Bone marrow (tissue), 2 donors: Measurements from ENCODE around the gene ARHGAP15.

Source experiments
- DNase-seq, 2 donors: peaks; one replicate each; lab custom pipeline; 2025; lab: John Stamatoyannopoulos, UW

ARHGAP15 gene

DNA sequence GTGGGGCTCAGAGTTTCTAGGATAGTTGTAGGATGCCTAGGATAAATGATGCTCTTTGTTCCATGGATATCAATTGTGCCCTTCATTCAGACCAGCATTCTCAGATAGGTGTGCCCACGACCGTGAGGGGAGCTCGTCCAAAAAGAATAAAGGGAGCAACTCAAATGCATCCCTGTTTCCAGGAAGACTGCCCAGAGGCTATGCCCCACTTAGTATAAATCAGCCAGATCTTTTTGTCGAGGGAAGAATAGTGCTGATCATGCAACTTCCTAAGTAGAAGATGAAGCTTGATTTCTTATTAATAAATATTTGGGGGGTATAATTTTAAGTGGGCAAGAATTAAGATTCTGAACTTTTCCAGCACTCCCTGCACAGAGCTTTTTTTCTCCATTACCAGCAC is 450.2 kb downstream of the ARHGAP15 start:
- no peak for DNase-seq

DNA sequence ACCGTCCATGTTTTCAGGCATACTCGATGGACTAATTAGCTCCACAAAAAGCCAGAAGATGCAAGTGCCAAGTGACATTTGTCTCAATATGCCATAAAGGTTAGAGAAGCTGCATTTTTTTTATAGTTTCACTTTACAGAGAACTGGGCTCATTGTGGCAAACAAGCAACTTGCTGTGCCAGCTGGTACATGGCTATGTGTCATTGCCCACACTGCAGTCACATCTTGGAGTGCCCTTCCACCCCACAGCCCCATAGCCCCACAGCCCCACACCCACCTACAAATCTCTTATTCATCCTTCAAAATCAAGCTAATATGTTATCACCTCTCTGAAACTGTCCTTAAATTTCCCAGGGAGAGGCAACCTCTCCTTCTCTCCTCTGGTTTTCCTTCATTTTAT is 451.9 kb downstream of the ARHGAP15 start:
- DNase-seq = no peak

DNA sequence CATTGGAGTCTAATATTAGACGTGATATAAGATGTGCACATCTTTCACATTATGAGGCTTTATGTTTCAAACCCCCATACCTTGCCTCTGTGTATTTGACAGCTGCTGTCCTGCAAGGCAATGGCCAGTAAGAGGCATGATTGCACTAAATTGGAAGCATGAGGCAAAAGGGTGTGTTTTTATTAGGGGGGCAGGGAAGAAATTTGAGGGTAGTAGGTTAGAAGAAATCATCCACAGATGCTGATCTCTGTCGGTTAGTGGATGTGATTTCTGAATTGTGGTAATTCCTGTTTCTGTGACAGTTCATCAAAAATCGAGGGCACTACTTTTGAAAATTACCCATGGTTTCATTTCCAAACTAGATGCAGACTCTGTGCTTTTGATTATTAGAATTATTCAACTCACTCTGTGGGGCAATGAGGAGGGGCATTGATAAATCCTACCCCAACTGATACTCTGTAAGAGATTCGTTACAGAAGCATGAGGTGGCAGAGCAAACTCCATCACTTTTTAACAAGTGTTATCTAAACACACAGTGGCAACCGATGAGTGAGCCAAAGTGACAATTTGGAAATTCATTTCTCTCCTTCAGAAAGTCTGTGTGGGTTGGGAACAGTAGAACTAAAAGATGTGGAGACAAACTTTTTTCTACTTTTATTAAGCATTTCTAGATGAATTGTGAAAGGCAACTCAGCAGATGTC is 453.0 kb downstream of the ARHGAP15 start:
- no peak for DNase-seq

DNA sequence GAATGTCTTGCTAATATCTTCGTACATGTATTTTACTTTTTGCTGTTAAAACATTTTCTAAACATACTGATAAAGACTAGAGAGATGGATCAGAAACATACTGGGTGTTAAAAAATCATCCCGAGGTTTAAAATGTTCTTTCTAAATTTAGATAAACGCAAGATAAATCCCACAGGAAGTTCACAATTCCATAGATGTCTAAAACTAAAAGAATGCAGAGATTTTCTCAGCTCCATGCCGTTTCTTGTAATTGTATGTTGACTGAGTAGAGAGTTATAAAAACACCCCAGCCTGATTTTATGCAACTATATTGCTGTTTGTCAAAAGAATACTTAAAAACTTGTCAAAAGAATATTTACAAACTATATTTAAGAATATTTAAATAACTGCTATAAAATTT is 455.7 kb downstream of the ARHGAP15 start:
- DNase-seq = no peak

DNA sequence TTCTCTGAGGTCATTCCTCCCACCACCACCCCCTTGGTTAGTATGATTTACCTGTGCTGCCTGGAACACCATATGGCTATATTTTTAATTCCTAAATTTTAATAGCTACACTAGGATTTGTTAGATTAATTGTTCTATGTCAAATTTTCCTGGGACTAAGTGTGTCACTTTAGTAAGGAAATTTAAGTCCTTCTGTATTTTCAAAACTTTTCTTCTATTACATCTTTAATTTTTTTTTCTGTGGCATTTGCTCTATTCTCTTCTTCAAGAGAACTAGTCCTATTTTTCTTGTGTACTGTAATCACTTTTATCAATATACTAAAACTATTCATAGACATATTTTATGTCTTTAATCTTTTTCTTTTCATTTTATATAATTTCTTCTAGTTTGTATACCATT is 456.9 kb downstream of the ARHGAP15 start:
- DNase-seq = no peak

DNA sequence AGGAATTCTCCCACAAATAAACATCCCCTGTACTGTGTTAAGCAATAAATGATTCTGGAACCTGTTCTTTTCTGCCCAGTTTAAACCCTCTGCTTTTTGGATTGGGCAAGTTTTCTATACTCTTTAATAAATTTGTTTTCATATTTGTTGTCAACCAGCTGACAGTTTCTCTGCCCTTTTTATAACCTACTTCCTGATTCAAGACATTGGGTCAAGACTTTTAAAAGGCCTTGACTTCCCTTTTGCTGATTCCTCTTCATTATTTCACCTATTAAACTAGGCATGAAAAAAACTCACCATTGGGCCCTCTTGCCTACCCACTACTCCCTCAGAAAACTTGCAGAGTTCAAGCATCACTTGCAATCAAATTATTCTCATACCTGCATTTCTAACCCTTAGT is 459.5 kb downstream of the ARHGAP15 start:
- DNase-seq = no peak

DNA sequence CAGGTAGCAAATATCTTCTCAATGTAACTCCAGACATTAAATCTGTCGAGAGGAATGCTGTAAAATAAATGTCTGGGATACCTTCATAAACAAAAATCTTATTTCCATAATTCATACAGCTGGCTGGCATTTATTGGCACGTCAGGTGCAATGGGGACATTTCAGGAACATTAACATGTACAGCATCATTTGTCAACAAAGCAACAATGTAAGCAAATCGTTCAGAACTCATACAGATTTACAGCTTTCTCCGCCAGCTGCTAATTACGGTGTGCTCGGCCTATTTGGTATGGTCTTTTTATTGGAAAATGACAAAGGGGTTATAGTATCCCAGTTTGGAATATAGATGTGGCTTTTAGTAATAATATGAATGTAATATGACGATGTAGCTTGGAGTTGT is 464.9 kb downstream of the ARHGAP15 start:
- DNase-seq = no peak

DNA sequence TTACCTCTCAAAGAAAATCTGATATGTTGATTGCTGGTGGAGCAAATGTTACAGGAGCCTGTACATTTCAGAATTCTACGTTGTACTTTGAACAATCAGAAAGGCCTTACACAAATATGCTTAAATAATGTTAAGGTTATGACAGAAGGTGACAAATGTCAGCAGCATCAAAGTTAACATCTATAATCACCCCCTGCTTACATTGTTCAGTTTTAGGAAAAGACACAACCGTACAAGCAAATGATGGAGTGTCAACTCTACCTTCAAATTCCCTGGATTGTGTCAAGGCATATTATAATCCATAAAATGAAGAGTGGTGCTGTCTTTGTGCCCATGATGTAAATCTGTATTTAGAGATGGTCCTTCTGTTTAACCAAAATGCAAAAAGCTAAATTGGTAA is 465.5 kb downstream of the ARHGAP15 start:
- DNase-seq = no peak

DNA sequence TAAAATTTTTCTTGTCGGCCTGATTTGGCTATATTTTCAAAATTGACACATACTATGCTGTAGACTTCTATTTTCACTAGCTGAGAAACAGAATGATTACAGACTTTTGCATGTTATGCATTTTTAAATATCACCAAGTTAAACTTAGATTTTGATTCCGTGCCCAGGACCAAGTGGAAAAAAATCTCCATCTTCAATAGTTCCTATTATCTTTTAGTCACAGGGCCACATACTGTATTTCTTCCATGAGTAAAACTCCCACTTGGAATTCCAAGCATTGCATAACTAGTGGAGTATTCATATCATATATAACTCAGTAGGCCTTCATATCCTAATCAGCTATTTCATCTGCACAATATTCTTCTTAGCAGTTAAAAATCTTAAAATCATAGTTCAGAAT is 470.9 kb downstream of the ARHGAP15 start:
- DNase-seq = no peak

DNA sequence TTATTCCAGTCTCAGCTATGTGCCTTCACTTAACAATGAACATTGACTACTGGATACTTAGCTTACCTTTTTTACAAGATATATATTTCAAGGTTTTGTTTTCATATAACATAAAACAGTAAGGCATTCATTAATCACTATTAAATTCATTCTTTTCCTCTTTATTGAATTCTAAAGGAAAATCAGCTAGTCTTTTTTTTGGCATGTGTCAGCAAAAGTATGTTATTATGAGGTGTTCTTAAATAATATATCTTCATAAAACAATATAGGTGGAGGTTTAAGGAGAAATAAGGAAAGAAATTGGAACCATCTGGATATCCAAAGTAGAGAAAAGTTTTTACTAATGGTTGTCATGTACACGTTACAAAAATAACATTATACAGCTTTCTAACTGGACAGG is 472.6 kb downstream of the ARHGAP15 start:
- DNase-seq = no peak

DNA sequence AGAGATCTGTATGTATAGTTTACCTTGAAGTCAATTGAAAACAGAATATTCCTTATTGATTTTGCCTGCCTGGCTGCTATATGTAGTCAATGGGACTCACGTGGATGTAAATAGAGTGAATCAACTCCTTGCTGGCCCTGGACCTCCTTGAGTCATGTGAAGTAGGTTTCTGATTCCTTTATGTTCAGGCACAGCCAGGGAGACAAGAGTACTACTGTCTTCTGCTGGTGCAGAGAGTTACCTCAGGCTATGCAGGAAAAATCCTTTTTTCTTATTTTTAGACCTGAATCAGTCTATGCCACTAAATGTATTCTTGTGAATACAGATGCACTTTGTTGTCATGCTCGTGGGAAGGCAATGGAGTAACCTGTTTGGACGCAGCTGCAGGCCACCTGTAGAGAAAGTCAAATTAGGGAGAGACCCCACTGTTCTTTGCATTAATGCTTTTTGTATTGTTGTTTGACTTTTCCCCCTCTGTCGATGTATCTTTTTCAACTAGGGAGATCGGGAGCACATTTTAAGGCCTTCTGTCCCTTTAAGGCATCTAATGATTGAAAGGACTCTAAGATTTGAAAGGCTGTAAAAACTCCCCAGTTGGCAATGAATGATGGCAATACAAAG is 473.9 kb downstream of the ARHGAP15 start:
- no peak for DNase-seq

DNA sequence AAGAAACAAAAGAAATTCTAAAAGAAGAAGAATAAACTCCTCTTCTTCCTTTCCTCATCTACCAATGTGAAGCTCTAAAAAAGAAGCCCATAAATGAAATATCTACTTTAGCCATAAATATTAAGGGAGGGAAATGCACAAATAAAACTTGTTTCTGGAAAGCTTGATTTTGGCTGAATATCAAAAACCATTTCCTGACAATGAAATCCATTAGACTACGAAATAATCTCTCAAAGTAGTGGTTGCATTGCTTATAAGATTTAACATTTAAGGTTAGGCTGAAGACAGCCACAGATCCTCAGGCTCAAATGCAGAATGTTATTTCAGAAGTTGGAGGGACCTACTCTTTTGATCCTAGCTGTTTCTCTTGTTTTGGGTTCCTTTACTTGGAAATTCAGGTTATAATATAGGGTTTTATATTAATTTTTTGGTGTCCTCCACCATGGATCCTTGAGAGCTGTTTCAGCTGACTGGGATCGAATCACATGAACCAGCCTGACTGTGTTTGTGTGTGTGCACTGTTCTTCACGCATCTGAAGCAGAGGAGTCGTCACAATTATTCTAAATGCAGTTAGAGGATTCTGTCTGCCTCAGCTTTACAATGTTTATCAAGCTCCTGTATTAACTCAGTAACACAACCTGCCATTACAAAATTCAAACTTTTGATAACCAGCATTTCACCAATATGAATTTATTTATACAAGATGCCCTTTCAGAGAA is 474.8 kb downstream of the ARHGAP15 start:
- no peak for DNase-seq

DNA sequence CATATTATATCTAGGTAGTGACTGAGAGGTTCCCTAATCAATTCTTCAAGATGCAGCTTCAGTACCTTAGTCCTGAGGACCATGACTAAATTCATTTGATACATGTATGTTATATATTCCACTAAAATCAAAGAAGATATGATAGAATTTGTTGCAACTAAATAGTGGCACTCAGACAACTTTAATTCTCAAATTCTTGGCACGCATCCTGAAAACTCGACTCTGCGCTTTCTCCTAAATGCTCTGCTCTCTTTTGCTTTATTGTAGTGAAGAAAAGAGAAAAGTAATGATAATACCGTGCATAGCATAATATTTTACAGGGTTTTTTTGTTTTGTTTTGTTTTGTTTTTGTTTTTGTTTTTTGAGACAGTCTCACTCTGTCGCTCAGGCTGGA is 475.3 kb downstream of the ARHGAP15 start:
- no peak for DNase-seq

DNA sequence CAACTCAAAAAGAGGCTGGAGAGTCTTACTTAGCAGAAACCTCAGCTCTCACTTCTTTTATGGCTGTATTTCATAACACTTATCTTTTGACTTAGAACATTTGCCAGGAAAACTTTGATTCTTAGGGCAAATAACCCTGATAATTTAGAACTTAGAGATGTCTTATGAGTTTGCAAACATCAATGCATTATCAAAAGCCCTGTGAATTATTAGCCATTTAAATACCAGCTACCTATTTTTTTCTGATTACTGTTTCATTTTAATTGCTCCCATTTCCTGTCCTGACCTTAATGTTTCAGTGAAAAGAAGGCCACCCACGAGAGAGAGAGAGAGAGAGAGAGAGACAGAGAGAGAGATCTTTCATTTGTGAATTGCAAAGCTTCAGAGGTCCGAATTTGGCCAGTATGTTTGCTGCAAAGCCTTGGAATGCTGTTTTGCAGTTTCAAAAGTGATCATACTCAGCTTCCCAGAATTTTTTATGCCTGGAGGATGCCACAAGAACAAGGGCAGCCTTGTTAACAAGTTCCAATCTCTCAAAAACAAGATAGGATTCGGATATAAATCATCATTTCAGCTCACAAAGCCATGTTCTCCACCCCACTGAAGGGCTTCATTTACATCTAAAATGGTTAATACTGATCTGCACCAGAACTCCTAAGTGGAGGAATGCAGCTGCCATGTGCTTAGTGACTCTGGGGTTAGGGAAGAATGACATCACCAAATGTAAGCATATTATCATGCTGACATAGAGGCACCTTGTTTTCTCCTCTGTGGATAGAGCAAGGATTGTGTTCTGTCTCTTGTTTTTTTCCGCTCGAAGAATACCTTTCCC is 478.2 kb downstream of the ARHGAP15 start:
- no peak for DNase-seq

DNA sequence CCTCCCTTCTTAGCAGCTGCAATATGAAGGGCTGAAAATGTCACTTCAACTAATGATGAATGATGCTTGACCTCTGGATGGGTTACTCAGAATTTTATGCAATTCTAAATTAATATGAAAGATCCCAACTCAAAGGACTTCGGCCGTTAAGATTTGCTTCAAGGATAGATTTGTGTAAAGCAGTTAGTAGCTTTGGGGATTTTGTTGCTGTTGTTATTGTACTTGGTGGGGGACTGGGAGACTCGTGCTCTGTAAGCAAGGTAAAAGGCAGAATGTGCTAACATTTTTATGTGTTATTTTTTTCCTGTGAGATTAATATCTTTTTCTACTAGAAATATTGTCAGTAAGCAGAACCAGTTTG is 478.8 kb downstream of the ARHGAP15 start:
- DNase-seq = no peak

DNA sequence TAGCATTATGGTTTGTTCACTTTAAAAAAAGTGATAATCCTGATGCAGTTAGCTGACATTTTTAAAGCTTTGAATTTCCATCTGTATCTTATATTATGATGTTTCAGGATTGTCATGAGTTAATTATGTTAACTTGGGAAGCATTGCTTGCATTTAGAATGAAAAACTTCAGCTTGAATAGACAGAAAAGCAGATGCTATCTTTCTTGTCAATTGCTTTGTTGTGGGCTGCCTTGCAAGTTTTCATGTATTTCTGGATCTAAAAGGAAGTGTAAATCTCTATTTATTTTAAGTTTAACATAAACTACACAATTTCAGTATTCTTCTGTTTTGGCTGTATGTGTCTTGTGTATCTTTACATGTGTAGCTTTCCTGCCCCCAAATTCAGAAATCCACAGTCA is 479.5 kb downstream of the ARHGAP15 start:
- DNase-seq = no peak

DNA sequence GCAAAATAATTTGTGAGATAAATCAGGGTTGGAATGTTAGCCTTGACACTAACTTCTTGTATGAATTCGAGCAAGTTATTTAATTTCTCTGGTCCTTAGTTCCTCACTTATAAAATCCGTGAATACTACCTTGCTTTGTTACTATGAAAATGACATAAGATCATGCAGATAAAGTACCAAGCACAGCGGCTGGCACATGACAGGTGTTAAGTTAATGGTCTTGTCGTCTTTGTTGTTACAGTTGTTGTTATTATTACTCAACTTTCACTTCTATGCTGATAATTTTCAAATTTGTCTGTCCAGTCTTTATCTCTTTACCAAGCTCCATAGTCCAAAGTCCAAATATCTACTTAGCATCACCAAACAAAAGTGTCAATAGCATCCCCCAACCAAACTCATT is 482.1 kb downstream of the ARHGAP15 start:
- DNase-seq = no peak

DNA sequence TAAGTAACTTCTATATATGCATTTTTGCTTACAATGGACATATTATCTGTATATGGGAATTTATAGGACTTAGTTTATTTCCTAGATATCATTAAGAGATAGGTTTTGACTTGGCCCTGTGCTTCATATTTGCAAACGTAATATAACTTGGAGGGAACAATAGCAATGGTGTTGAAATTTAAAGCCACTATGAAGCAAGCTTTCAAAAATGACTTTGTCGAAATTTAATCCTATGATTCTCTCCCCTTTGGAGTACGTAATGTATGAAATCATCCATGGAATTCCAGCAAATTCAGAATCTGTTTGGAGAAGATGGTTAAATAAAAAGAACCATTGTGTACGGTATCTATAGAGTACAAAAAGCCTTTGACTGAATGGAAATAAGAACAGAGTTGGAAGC is 486.3 kb downstream of the ARHGAP15 start:
- DNase-seq = no peak

DNA sequence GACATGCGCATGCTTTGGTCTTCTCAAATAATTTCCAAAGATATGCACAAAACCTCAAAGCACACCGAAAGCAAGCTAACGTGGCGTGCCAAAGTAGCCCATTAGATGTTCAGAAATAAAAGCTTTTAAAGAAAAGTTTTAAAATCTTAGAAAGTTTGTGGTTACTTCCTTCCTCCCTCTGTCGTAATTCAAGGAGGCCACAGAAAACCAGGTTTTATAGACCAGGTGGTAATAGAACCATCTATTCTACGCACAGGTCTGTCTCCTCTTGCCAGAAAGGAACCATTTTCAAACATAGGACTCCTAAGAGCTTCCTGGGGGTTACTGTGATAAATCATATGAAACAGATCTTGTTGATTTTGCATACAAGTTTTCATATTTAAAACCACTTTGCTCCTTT is 487.2 kb downstream of the ARHGAP15 start:
- DNase-seq = no peak

DNA sequence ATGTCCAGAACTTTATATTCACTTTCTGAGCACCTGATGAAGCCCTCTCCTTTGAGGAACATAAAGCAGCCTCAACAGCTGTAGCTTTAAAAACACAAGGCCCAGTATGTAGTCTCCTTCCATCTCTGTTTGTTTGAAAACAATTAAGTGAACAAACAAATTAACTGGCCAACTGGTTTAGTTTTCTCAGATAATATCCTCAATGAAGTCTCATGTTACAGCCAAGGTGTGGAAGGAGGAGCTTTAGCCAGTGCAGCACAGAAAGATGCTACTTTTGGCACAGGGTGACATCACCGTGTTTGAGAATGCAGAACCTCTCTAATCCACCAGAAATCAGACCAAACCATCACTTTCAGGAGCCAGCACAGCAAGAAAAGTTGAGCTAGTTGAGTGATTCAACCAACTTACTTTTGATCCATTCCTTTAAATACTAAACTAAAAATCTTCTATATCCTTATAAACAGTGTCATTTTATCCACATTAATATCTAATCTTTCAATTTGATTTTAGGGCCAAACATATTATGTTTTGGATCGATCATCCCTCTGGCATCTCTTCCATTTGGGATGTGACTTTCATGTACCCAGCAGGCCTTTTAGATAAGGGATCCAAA is 488.7 kb downstream of the ARHGAP15 start:
- DNase-seq = no peak

DNA sequence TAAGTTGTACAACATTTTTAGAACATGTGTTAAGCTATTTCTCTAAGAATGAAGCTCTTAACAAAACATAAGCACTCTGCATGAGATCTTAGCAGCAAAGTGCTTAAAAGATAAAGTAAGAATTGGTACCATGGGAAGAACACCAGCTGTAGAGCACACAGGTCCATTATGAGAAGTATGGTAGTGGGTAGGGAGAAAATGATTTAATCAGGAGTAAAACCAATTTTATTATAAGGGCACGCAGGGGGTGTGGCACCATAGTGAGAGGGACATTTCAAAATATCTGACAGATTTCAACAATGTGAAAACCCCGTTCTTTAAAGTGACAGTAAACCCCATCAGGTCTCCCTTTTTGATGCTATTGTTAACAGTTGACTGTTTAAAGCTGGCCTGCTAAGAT is 492.9 kb downstream of the ARHGAP15 start:
- DNase-seq = no peak

DNA sequence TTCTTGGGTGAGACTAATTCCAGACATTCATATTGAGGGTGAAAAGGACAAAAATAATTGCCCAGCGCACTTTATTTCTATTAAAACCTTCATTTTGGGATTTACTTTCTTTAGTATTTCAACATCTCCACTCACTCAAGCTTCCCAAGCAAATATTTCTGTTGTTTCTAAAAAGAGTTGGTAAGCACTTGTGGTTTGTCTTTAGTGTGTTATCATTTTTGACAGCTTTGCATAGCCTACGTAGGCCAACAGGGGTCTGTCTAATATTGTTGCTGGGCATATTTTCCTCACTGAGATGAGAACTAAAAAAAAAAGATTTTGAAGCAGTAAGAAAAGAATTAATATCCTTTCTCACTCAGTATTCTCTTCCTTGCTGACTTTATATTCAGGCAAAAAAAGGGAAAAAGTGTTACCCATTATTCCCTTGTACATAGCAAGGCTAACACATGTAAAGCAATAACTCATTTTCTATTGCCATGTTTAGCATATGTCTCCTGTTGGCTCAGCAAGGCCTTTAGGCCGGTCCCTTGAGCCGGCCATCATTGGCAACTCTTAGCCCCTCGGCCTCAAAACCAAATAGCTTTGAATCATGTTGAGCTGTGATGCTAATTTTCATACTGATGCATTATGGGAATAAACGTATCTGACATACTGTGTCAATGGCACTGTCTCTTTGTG is 494.2 kb downstream of the ARHGAP15 start:
- DNase-seq = no peak
